ENCODE measurements around the gene CES4A. TPM values are rescaled to one million over a fixed set of nuclear protein-coding genes. Genes with fewer than 3 reads are reported as not detected.

CES4A gene
- total and polyA plus RNA-seq, 2 of the 13 experiments (the other 11 are each of a cell fraction or from before 2014, with no cell fraction given) = 0.09 to 0.17 TPM

- TF ChIP-seq TBP (CRISPR knock-in tag; IDR thresholded peaks at IDR 0.05) = no peak
- TF ChIP-seq ZNF207 (IDR thresholded peaks at IDR 0.05; ENCODE audit: borderline replicate concordance) = no peak
- no peak for TF ChIP-seq KLF12 (CRISPR knock-in tag; IDR thresholded peaks at IDR 0.05; ENCODE audit: borderline replicate concordance)
- no peak for TF ChIP-seq ZNF570 (CRISPR knock-in tag; IDR thresholded peaks at IDR 0.05; ENCODE audit: borderline replicate concordance)
- peak; percentile 80 for TF ChIP-seq SAP130 (CRISPR knock-in tag; IDR thresholded peaks at IDR 0.05; ENCODE audit: low read depth)
- TF ChIP-seq ZNF720 (CRISPR knock-in tag; IDR thresholded peaks at IDR 0.05) = no peak
- peak; percentile 59; the same call in 1 of the 2 replicates for TF ChIP-seq ARNTL (CRISPR knock-in tag; IDR thresholded peaks at IDR 0.05)
- no peak for TF ChIP-seq ZBTB3 (CRISPR knock-in tag; IDR thresholded peaks at IDR 0.05; ENCODE audit: borderline replicate concordance, low read depth)
- no peak for TF ChIP-seq SMYD3 (CRISPR knock-in tag; IDR thresholded peaks at IDR 0.05)
- no peak for TF ChIP-seq ZNF33A (CRISPR knock-in tag; IDR thresholded peaks at IDR 0.05; ENCODE audit: borderline replicate concordance)
- TF ChIP-seq POLR2G (IDR thresholded peaks at IDR 0.05; ENCODE audit: low read depth, low read length) = peak; percentile 67
- no peak for TF ChIP-seq SMARCC2 (IDR thresholded peaks at IDR 0.05)
- no peak for TF ChIP-seq JUNB (CRISPR knock-in tag; IDR thresholded peaks at IDR 0.05; ENCODE audit: borderline replicate concordance)
- TF ChIP-seq SP4 (CRISPR knock-in tag; IDR thresholded peaks at IDR 0.05) = peak; percentile 74; the same call in 1 of the 2 replicates
- peak; percentile 53 for TF ChIP-seq STAG1 (CRISPR knock-in tag; IDR thresholded peaks at IDR 0.05)
- TF ChIP-seq RBFOX2 (IDR thresholded peaks at IDR 0.05; ENCODE audit: low read depth, low read length) = no peak
- TF ChIP-seq PLRG1 (conservative IDR thresholded peaks at IDR 0.05) = no peak
- TF ChIP-seq NKX3-1 (CRISPR knock-in tag; IDR thresholded peaks at IDR 0.05) = no peak
- TF ChIP-seq RERE (CRISPR knock-in tag; IDR thresholded peaks at IDR 0.05; ENCODE audit: low read depth) = no peak
- TF ChIP-seq, protein P1, sequence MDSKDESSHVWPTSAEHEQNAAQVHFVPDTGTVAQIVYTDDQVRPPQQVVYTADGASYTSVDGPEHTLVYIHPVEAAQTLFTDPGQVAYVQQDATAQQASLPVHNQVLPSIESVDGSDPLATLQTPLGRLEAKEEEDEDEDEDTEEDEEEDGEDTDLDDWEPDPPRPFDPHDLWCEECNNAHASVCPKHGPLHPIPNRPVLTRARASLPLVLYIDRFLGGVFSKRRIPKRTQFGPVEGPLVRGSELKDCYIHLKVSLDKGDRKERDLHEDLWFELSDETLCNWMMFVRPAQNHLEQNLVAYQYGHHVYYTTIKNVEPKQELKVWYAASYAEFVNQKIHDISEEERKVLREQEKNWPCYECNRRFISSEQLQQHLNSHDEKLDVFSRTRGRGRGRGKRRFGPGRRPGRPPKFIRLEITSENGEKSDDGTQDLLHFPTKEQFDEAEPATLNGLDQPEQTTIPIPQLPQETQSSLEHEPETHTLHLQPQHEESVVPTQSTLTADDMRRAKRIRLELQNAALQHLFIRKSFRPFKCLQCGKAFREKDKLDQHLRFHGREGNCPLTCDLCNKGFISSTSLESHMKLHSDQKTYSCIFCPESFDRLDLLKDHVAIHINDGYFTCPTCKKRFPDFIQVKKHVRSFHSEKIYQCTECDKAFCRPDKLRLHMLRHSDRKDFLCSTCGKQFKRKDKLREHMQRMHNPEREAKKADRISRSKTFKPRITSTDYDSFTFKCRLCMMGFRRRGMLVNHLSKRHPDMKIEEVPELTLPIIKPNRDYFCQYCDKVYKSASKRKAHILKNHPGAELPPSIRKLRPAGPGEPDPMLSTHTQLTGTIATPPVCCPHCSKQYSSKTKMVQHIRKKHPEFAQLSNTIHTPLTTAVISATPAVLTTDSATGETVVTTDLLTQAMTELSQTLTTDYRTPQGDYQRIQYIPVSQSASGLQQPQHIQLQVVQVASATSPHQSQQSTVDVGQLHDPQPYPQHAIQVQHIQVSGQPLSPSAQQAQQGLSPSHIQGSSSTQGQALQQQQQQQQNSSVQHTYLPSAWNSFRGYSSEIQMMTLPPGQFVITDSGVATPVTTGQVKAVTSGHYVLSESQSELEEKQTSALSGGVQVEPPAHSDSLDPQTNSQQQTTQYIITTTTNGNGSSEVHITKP (CRISPR knock-in tag; IDR thresholded peaks at IDR 0.05; ENCODE audit: low read depth) = peak; percentile 48; the same call in 1 of the 2 replicates
- TF ChIP-seq ATM (IDR thresholded peaks at IDR 0.05; ENCODE audit: borderline replicate concordance) = no peak
Observed at GRCh38 chr16:66961065-66961744, 27.2 kb upstream of the CES4A start, which contains the start of gene CES3 (continued).
